Pancreas (tissue), 10 donors: Measurements from ENCODE around the gene ARFGAP3. TPM values are rescaled to one million over a fixed set of nuclear protein-coding genes. Genes with fewer than 3 reads are reported as not detected.

Source experiments
- ATAC-seq, 4 donors: fragments of 200-7000 bp; cut with Tn5 transposase; one replicate each; pipeline versions ENCODE4 v1.8.0 to v1.9.1; 2020; ENCODE audit warnings: mild to moderate bottlenecking in 4 of 4, moderate library complexity in 4 of 4
- DNase-seq, 6 donors: peaks; one replicate each; pipeline ENCODE4 v3.0.0-alpha.2; 2020
- FAIRE-seq: peaks from 2 replicates; lab custom pipeline; 2012; peaks lifted over from hg19 to GRCh38; lab: Jason Lieb, UNC
- H3K27ac ChIP-seq, 4 donors: fragments of 200-600 bp; sonication (generic); 1 replicate in 3 of 4; 2 replicates in 1 of 4; pipeline versions ENCODE4 v1.5.0 to v1.8.0; 2020
- H3K27me3 ChIP-seq, 4 donors: fragments of 200-600 bp; one replicate each; pipeline ENCODE4 v1.8.0; 2021
- H3K36me3 ChIP-seq, 3 donors: fragments of 200-600 bp; sonication (generic) in 1 of 3; one replicate each; pipeline versions ENCODE4 v1.5.0 to v1.8.0; 2020 to 2021
- H3K4me1 ChIP-seq, 3 donors: fragments of 200-600 bp; one replicate each; pipeline ENCODE4 v1.8.0; 2021
- H3K4me3 ChIP-seq, 4 donors: fragments of 200-600 bp; sonication (generic) in 2 of 4; one replicate each; pipeline versions ENCODE4 v1.5.0 to v1.8.0; 2020 to 2021
- H3K9me3 ChIP-seq, 4 donors: fragments of 200-600 bp; one replicate each; pipeline ENCODE4 v1.8.0; 2021
- CTCF ChIP-seq, 4 donors: fragments of 200-600 bp; sonication (generic) in 3 of 4; IDR thresholded peaks; one replicate each; pipeline versions ENCODE4 v1.5.0 to v1.8.0; 2021; ENCODE audit warnings: antibody characterized with exemption in 4 of 4
- WGBS, 2 donors: extraction: QIAGEN DNeasy Blood & Tissue Kit; methylation state at CpG; one replicate each; pipeline ENCODE4 v1.1.7; 2013; 5-methylcytosine and 5-hydroxymethylcytosine counted together
- intact Hi-C, 3 donors: fragments of 100-400 bp; cut with DNase I; formaldehyde crosslinking; loops; one replicate each; pipeline versions ENCODE4 v1.11.1 to v1.14.2; 2022
- polyA plus RNA-seq, 2 donors: library from polyadenylated mRNA; stranded (reverse); fragments of 200-250 nt; gene quantifications; one replicate each; pipeline ENCODE4 v1.2.3, GENCODE V29; 2013
- total RNA-seq, 6 donors: library from RNA; stranded (reverse); fragmentation: NEBNext Ultra II Directional in 4 of 6; extraction: Animal tissue kit (Norgen Biotek cat#: 25700) in 4 of 6; gene quantifications; one replicate each; pipeline versions ENCODE4 v1.2.1 to v1.2.4, GENCODE V29; 2021 to 2023
- donor health status: healthy with polysubstance abuse.
- donor health status: DM: no; HTN: no; CAD: no; lungs with moderate emphysema.
- donor health status: DM: no; HTN: no; CAD: no.
- donor health status: control.
- donor health status: control.
- donor health status: Bipolar disorder and iron deficiency.
- donor health status: DM: yes; HTN: yes; CAD: no.
- donor health status: DM: no; HTN: no; CAD: no.
- donor health status: DM: no; HTN: no; CAD: no.
- donor health status: DM: yes; HTN: yes; CAD: no.

Gene ARFGAP3
- total and polyA plus RNA-seq, 8 donors: 39.1 to 75.3 (median 61.1) TPM

- FAIRE-seq (no peak), DNase-seq (no peak), ATAC-seq (no peak)
- TF ChIP-seq CTCF (IDR thresholded peaks at IDR 0.05): no peak
- intact Hi-C loops: no loop called here
- Histone ChIP-seq H3K27me3 (no peaks in the 10 kb centered on the region), H3K36me3 (peaks cover 0 to 44% (median 29%) of the 10 kb centered on the region in 3 donors), H3K27ac (no peak overlapping the region), H3K4me1 (peaks cover 0 to 11% (median 7%) of the 10 kb centered on the region in 3 donors), H3K9me3 (no peaks in the 10 kb centered on the region), H3K4me3 (no peak overlapping the region)
- 60 to 88% methylated on average over 3 of the region's 3 CpGs for WGBS, 2 donors
These were observed 15.6 kb downstream of the ARFGAP3 start for GRCh38 chr22:42841444-42841843.

DNA sequence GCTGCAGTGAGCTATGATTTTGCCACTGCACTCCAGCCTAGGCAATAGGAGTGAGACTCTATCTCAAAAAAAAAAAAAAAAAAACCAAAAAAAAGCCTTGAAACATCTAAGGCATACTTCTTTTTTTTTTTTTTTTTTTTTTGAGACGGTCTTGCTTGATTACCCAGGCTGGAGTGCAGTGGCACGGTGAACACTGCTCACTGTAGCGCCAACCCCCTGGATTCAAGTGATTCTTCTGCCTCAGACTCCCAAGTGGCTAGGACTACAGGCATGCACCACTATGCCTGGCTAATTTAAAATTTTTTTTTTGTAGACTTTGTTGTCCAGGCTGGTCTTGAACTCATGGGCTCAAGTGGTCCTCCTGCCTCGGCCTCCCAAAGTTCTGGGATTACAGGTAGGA, 19.5 kb downstream of the ARFGAP3 start:
- peaks cover 4 to 58% (median 46%) of the 10 kb centered on the region in 3 donors for H3K36me3 ChIP-seq
- no peak for TF ChIP-seq CTCF (IDR thresholded peaks at IDR 0.05)
- no peak for FAIRE-seq
- H3K4me3 ChIP-seq: no peak overlapping the region
- no peaks in the 10 kb centered on the region for H3K4me1 ChIP-seq
- 82 to 85% methylated on average over 4 of the region's 4 CpGs for WGBS, 2 donors
- H3K27ac ChIP-seq: no peak overlapping the region
- intact Hi-C loops: no loop called here
- no peak for DNase-seq
- H3K9me3 ChIP-seq: no peaks in the 10 kb centered on the region
- ATAC-seq: no peak
- H3K27me3 ChIP-seq: no peaks in the 10 kb centered on the region

DNA sequence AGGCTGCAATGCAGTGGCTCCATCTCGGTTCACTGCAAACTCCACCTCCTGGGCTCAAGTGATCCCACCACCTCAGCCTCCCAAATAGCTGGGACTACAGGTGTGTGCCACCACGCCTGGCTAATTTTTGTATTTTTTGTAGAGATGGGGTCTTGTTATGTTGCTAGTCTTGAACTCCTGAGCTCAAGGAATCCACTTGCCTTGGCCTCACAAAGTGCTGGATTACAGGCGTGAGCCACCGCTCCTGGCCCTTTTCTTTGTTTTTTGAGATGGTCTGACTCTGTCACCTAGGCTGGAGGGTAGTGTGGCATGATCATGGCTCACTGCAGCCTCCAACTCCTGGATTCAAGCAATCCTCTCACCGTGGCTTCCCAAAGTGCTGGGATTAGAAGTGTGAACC, 21.0 kb downstream of the ARFGAP3 start:
- Histone ChIP-seq H3K27me3 (no peaks in the 10 kb centered on the region), H3K9me3 (no peaks in the 10 kb centered on the region), H3K27ac (no peak overlapping the region), H3K4me1 (no peaks in the 10 kb centered on the region), H3K36me3 (peaks cover 4 to 72% (median 53%) of the 10 kb centered on the region in 3 donors), H3K4me3 (no peak overlapping the region)
- 95 to 98% methylated on average over 5 of the region's 5 CpGs for WGBS, 2 donors
- FAIRE-seq (no peak), DNase-seq (no peak), ATAC-seq (no peak)
- intact Hi-C loops: no loop called here
- TF ChIP-seq CTCF (IDR thresholded peaks at IDR 0.05): no peak

DNA sequence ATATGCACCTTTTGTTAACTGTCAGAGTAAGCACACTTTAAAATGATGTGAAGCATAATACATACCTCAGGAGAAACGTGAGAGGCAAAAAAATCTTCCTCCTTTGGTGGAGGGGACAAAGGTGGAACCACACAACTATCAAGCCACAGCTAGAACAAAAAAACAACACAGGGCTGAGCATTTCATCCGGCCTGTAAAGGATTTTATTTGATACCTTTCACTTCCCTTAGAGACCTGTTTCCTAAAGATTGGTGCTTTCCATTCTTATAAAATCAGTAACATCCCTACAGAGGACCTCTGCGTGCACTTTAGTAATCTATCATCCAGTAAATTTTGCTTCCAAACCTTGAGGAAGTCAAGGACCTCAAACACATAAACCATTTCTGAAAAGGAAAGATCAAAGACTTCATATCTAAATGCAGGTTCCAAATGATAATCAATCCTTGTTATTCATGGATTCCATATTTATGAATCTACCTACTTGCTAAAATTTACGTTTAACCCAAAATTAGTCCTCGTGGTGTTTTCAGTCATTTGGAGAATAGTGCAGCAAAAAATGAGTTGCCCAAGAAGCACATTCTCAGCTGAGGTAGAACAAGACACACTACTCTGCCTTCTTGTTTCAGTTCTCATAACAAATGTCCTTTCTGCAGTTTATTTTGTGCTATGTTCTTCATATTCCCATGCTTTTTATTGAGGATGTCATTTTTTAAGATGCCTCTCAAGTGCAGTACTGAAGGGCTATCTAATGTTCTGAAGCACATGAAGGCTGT, 22.7 kb downstream of the ARFGAP3 start:
- Histone ChIP-seq H3K27me3 (no peaks in the 10 kb centered on the region), H3K36me3 (peaks cover 4 to 75% (median 51%) of the 10 kb centered on the region in 3 donors), H3K4me1 (no peaks in the 10 kb centered on the region), H3K9me3 (no peaks in the 10 kb centered on the region), H3K4me3 (no peak overlapping the region), H3K27ac (no peak overlapping the region)
- DNase-seq: no peak
- no peak for TF ChIP-seq CTCF (IDR thresholded peaks at IDR 0.05)
- 64 to 65% methylated on average over 5 of the region's 5 CpGs for WGBS, 2 donors
- no peak for FAIRE-seq
- intact Hi-C loops: no loop called here
- ATAC-seq: no peak

DNA sequence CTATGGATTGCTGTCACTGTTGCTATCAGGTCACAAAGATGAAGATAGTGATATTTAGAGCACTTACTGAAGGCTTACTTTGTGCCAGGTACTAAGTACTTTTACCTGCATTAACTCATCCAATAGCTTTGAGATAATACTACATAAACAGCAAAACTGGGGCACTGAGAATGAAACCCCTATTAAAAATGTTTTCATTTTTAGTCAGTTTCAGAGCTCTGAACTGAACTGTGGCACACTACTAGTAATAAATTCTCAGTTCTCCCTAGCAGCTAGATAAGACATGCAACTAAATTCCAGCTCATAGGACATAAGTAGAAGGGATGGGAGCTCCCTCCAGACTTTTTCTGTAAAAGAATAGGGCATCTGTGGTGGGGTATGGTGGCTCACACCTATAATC, 24.0 kb downstream of the ARFGAP3 start:
- intact Hi-C loops: no loop called here
- H3K27me3 ChIP-seq: no peaks in the 10 kb centered on the region
- H3K9me3 ChIP-seq: no peaks in the 10 kb centered on the region
- FAIRE-seq (no peak), ATAC-seq (no peak), DNase-seq (no peak)
- no peaks in the 10 kb centered on the region for H3K4me1 ChIP-seq
- no peak for TF ChIP-seq CTCF (IDR thresholded peaks at IDR 0.05)
- no peak overlapping the region for H3K27ac ChIP-seq
- H3K36me3 ChIP-seq: peaks cover 4 to 86% (median 52%) of the 10 kb centered on the region in 3 donors
- no peak overlapping the region for H3K4me3 ChIP-seq
